SIG-M5 treated with dmso at 0.1 percent for 504 hours (cell line): ENCODE measurements around the gene EXTL1.

ENCODE experiments used
- DNase-seq: peaks from one replicate; lab custom pipeline; 2025; ENCODE audit not compliant: unreplicated experiment; lab: John Stamatoyannopoulos, UW

Gene EXTL1

GRCh38 chr1:26022404-26022779 lies 817 bp downstream of the EXTL1 start:
- no peak for DNase-seq

GRCh38 chr1:26023009-26023408 lies 1.4 kb downstream of the EXTL1 start:
- DNase-seq, result no peak

- no peak for DNase-seq
These were observed 2.3 kb downstream of the EXTL1 start for GRCh38 chr1:26023826-26024225.

GRCh38 chr1:26025060-26025459 lies 3.5 kb downstream of the EXTL1 start:
- DNase-seq, result no peak

GRCh38 chr1:26025517-26025916 lies 3.9 kb downstream of the EXTL1 start:
- no peak for DNase-seq

GRCh38 chr1:26027716-26028489 lies 6.3 kb downstream of the EXTL1 start:
- DNase-seq, result peak; percentile 30

- DNase-seq, result no peak
These were observed 7.0 kb downstream of the EXTL1 start for GRCh38 chr1:26028490-26028980.

- DNase-seq, result no peak
These were observed 7.7 kb downstream of the EXTL1 start for GRCh38 chr1:26029054-26029863.

- DNase-seq, result no peak
These were observed 8.4 kb downstream of the EXTL1 start for GRCh38 chr1:26029864-26030481.

GRCh38 chr1:26031196-26031595 lies 9.6 kb downstream of the EXTL1 start:
- no peak for DNase-seq

GRCh38 chr1:26031611-26032220 lies 10.1 kb downstream of the EXTL1 start:
- DNase-seq, result no peak

- no peak for DNase-seq
These were observed 11.2 kb downstream of the EXTL1 start for GRCh38 chr1:26032656-26033357.

- DNase-seq, result no peak
These were observed 13.1 kb downstream of the EXTL1 start for GRCh38 chr1:26034504-26035202.

GRCh38 chr1:26035203-26035958 lies 13.8 kb downstream of the EXTL1 start:
- peak; percentile 91 for DNase-seq

- peak; percentile 12 for DNase-seq
These were observed 14.6 kb downstream of the EXTL1 start for GRCh38 chr1:26035959-26036755.

GRCh38 chr1:26036756-26037281 lies 15.2 kb downstream of the EXTL1 start:
- no peak for DNase-seq

GRCh38 chr1:26037904-26038303 lies 16.3 kb downstream of the EXTL1 start:
- no peak for DNase-seq

GRCh38 chr1:26038477-26038876 lies 16.9 kb downstream of the EXTL1 start:
- DNase-seq, result no peak
